ENCODE measurements around the gene CHRNB2.

Gene CHRNB2

DNA sequence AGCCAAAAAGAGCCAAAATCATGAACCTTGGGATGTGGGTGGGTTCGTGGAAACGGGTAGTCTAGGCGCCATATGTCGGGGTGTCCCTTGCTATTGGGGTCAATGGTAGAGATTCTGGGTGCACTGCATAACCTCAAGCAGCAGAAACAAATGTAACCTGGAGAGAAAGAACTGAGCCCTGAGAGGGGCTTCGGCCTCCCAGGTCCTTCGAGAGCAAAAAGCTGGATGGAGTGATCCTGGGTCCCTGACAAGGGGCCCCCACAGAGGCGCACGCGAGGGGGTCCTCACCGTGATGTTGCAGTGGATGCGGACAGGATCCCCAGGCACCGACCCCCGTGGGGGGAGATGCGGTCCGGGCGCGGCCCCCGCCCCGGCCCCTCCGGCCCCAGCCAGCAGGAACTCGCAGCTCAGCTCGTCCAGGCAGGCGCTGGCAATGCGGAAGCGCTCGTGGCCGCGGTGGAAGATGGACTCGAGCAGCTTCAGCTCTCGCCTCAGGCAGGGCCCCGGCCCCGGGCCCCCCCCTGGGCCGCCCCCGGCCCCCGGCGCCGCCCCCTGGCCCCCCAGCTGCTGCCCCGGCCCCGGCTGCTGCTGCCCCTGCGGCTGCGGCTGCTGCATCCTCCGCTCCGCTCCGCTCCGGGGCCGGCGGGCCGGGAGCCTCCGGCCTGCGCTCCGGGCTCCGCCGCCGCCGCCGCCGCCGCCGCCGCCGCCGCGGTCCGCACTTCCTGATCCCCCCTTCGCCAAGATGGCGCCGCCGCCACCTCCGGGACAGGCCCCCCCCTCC is 9.4 kb upstream of the CHRNB2 start, which contains the start of gene UBE2Q1:
Gene UBE2Q1, minus strand, starts transcription at position 724 of the 781 bp plus-strand sequence. Its CDS starts 109 bp downstream, at position 615.
- CTCF ChIA-PET, result interaction anchor here (1.6 to 14.3 kb wide), 2 partner anchors 12 to 78 kb away, joined by 5 to 369 read pairs; no protein-coding TSS in a partner anchor
- TF ChIP-seq, protein P1, sequence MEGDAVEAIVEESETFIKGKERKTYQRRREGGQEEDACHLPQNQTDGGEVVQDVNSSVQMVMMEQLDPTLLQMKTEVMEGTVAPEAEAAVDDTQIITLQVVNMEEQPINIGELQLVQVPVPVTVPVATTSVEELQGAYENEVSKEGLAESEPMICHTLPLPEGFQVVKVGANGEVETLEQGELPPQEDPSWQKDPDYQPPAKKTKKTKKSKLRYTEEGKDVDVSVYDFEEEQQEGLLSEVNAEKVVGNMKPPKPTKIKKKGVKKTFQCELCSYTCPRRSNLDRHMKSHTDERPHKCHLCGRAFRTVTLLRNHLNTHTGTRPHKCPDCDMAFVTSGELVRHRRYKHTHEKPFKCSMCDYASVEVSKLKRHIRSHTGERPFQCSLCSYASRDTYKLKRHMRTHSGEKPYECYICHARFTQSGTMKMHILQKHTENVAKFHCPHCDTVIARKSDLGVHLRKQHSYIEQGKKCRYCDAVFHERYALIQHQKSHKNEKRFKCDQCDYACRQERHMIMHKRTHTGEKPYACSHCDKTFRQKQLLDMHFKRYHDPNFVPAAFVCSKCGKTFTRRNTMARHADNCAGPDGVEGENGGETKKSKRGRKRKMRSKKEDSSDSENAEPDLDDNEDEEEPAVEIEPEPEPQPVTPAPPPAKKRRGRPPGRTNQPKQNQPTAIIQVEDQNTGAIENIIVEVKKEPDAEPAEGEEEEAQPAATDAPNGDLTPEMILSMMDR (IDR thresholded peaks at IDR 0.05; ENCODE audit: control extremely low read depth, extremely low read depth, low read depth, missing control alignments), result no peak
- no peak for DNase-seq (ENCODE audit: extremely low spot score)
- POLR2A ChIA-PET, result no interaction called here

DNA sequence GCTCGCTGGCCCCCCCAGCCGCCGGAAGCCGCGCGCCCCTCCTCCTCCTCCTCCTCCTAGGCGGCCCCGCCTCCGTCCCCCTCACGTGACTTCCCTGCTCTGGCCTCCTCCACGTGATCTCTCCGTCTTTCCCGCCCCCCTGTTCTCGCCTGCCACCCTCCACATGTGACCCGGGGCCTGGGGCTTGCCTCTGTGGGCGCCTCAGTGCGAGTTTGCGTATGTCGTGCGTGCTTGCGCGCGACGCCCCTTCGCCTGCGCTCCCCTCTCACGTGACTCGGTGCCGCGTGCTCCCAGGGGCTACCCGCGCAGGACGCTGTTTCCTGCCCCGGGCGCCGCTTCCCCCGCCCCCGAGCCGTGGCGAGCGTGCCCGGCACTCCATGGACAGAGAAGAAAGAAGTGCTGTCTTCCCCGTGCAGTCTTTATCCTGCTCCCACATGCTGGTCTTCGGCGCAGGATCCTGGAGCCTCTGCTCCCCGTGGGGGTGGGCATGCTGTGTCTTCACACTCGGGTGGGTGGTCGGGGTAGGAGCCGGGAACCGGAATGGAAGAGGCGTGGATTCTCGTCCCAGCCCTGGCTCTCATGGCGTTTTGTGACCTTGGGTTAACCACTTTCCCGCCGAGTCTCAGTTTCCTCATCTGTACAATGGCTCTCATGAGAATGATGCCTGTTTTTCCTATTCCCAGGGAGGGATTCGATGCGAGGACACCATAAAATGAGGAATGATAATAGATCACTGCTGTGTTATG is 8.7 kb upstream of the CHRNB2 start:
- TF ChIP-seq, protein P1 (IDR thresholded peaks at IDR 0.05; ENCODE audit: control extremely low read depth, extremely low read depth, low read depth, missing control alignments), result no peak
- ChIA-PET POLR2A (interaction anchor here (0.7 kb wide), 1 partner anchor 389 kb away, joined by 3 read pairs; no protein-coding TSS in a partner anchor), CTCF (interaction anchor here (0.8 to 14.3 kb wide), 48 partner anchors 9 to 576 kb away, joined by 3 to 369 read pairs (median 6); partner anchors contain the start of genes ADAM15, CHRNB2, KCNN3 and PMVK)
- DNase-seq (ENCODE audit: extremely low spot score), result peak; percentile 98

DNA sequence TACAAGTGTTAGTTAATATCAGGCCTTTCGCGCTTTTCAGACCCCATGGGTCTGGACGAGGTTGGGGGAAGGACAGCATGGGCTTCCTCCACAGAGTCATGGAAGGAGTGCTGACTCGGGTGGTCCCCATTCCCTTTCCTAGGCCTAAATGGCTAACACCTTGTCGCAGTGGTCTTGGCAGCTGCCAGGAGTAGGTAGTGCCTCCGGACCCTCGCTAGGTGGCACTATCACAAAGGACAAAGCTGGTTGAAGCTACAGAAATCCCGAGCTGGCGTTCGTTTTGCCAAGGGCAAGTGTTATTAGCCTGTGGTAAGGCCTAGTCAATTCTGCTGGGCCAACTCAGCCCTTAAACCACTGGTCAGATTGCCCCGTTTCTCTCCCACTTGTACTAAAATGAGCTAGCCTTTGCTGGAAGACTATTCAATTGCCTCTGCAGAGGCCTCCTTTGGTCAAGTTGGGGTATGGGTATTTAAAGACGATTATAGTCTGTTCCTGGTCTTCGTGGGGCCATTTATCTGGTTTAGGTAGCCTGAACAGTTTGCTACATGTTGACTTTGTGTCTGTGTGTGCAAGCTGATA is 8.0 kb upstream of the CHRNB2 start:
- TF ChIP-seq, protein P1 (IDR thresholded peaks at IDR 0.05; ENCODE audit: control extremely low read depth, extremely low read depth, low read depth, missing control alignments), result peak; percentile 92
- CTCF ChIA-PET, result interaction anchor here (0.6 to 3.0 kb wide), 66 partner anchors 9 to 575 kb away, joined by 3 to 37 read pairs (median 5); partner anchors contain the start of genes ADAM15, ADAR, CHRNB2 and KCNN3
- peak; percentile 80 for DNase-seq (ENCODE audit: extremely low spot score)
- POLR2A ChIA-PET, result interaction anchor here (0.7 to 0.8 kb wide), 2 partner anchors 389 to 396 kb away, joined by 3 read pairs; no protein-coding TSS in a partner anchor

DNA sequence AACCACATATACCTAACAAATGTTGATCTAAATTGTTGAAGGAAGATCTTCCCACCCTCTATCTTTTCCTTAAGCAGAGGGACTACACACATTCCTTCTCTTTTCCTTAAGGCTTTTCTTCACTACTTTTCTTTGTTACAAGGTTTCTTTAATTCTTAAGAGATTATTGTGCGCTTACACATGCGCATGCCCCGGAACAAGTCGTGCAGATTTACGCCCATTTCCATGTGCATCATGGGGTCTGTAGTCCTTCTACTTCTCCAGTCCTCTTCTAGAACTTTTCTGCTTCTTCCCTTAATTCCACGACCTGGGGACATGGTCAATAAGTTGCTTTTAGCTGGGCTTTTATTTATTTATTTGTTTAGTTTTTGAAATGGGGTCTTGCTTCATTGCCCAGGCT is 1.7 kb upstream of the CHRNB2 start:
- CTCF ChIA-PET, result interaction anchor here (0.7 to 3.8 kb wide), 5 partner anchors 13 to 526 kb away, joined by 3 to 19 read pairs (median 5); no protein-coding TSS in a partner anchor
- TF ChIP-seq, protein P1 (IDR thresholded peaks at IDR 0.05; ENCODE audit: control extremely low read depth, extremely low read depth, low read depth, missing control alignments), result no peak
- POLR2A ChIA-PET, result no interaction called here
- no peak for DNase-seq (ENCODE audit: extremely low spot score)

DNA sequence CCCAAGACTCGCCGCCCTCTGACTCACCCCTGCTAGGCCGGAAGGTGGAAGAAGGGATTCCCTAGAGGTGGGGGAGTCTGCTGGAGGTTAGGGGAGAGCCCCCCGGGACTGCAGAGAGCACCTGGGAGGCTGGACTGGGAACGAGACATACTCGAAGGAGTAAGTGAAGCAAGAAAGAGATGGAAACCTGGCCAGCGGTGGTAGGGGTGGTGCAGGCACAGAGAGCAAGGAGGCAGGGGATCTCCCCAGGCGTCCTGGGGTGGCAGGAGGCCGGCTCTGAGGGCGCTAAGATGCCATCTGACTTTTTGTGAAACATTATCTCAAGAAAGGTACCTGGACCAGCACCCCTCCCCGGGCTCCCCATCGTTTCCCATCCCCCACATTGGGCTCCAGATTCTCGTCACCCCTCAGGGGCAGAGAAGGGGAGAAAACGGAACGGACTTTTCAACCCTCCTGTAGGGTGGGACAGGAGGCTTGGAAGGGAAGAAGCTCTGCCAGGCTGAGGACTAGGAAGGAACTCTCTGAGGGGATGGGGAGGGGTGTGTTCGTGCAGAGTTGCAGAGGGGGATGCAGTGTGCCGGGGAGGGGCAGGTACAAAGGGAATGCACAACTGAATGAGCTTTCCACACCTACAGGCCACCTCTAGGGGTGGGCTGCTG is 708 bp downstream of the CHRNB2 start:
- TF ChIP-seq, protein P1 (IDR thresholded peaks at IDR 0.05; ENCODE audit: control extremely low read depth, extremely low read depth, low read depth, missing control alignments), result no peak
- CTCF ChIA-PET, result interaction anchor here (1.3 to 3.8 kb wide), 5 partner anchors 8 to 449 kb away, joined by 3 to 19 read pairs (median 6); no protein-coding TSS in a partner anchor
- POLR2A ChIA-PET, result no interaction called here
- no peak for DNase-seq (ENCODE audit: extremely low spot score)

Data from GM10248 (cell line).